LNCAP (cell line): ENCODE results near the gene GRK6.

Experiments used
- CTCF ChIP-seq: fragments of 450-650 bp; IDR thresholded peaks from 2 replicates; pipeline ENCODE4 v1.5.1; 2017; ENCODE audit warnings: mild to moderate bottlenecking

The GRK6 gene

GRCh38 chr5:177443144-177443983, 16.9 kb downstream of the GRK6 start:
- TF ChIP-seq CTCF: no peak

- no peak for TF ChIP-seq CTCF
Measured at GRCh38 chr5:177444106-177445051, 17.9 kb downstream of the GRK6 start.

GRCh38 chr5:177445052-177445916, 18.8 kb downstream of the GRK6 start:
- no peak for TF ChIP-seq CTCF

GRCh38 chr5:177445917-177446199, 19.4 kb downstream of the GRK6 start:
- TF ChIP-seq CTCF: no peak

- TF ChIP-seq CTCF: no peak
Measured at GRCh38 chr5:177446200-177447065, 20.0 kb downstream of the GRK6 start, which contains the start of gene PRR7. Gene PRR7, plus strand, starts transcription at chr5:177446814. Its CDS starts 8,254 bp downstream, at chr5:177455068.

GRCh38 chr5:177447066-177447610, 20.7 kb downstream of the GRK6 start:
- no peak for TF ChIP-seq CTCF
